ENCODE results near the gene OSBPL10. TPM values are rescaled to one million over a fixed set of nuclear protein-coding genes. Genes with fewer than 3 reads are reported as not detected.

The OSBPL10 gene
- total and polyA plus RNA-seq, 2 donors (not counting 1 experiment from before 2014, with no cell fraction given), result 88.5 to 310 TPM

- Histone ChIP-seq H3K4me3 (ENCODE audit: control extremely low read depth in 1 of 5, extremely low read depth in 1 of 5, insufficient read depth in 1 of 5, low read depth in 2 of 5, low read length in 4 of 5) (no peak overlapping the region), H3K9ac (ENCODE audit: low read length) (no peak overlapping the region), H3K79me2 (ENCODE audit: control insufficient read depth, insufficient read depth, low read length) (no peaks in the 10 kb centered on the region), H3K36me3 (replicated peaks in 1 of 2; ENCODE audit: control extremely low read depth in 1 of 2, control insufficient read depth in 1 of 2, extremely low read depth in 1 of 2, insufficient read depth in 2 of 2, low read length in 1 of 2) (peaks cover 6 to 94% of the 10 kb centered on the region in 2 experiments), H4K20me1 (ENCODE audit: control insufficient read depth, insufficient read depth, low read length, poor library complexity, severe bottlenecking) (peaks cover 22% of the 10 kb centered on the region), H3K9me3 (ENCODE audit: control extremely low read depth in 1 of 3, control insufficient read depth in 2 of 3, insufficient read depth in 1 of 3, low read length in 2 of 3) (peaks cover 0 to 3% (median 0%) of the 10 kb centered on the region in 3 donors), H2AFZ (ENCODE audit: insufficient read depth, low read depth, low read length, poor library complexity, severe bottlenecking) (no peak overlapping the region), H3K27ac (ENCODE audit: low read length in 2 of 2) (no peak overlapping the region), H3K27me3 (replicated peaks in 1 of 4; ENCODE audit: control extremely low read depth in 1 of 4, control insufficient read depth in 3 of 4, insufficient read depth in 4 of 4, low read length in 3 of 4) (no peaks in the 10 kb centered on the region), H3K4me1 (ENCODE audit: control insufficient read depth in 2 of 2, insufficient read depth in 2 of 2, low read length in 2 of 2) (no peaks in the 10 kb centered on the region), H3K4me2 (replicated peaks; ENCODE audit: low read depth, low read length, poor library complexity, severe bottlenecking) (no peak overlapping the region)
- H3K4me3 Mint-ChIP-seq, result no peak overlapping the region
- no peak for DNase-seq
- CTCF ChIA-PET, result no interaction called here
- H3K27ac Mint-ChIP-seq, result peak overlapping the region; percentile 27
- WGBS (ENCODE audit: insufficient coverage), result no CpG with 5 or more reads among the region's 1 CpG
- H3K4me1 Mint-ChIP-seq, result no peaks in the 10 kb centered on the region
- ATAC-seq (ENCODE audit: low read depth), result no peak
- POLR2A ChIA-PET, result interaction anchor here (0.6 kb wide), 1 partner anchor 1741 kb away, joined by 4 read pairs; no protein-coding TSS in a partner anchor
- TF ChIP-seq EZH2 (IDR thresholded peaks at IDR 0.05; ENCODE audit: borderline replicate concordance, insufficient read depth, low read depth, low read length, poor library complexity, severe bottlenecking) (no peak), CTCF (IDR thresholded peaks at IDR 0.05) (no peak)
- intact Hi-C loops (cut with micrococcal nuclease), result no loop called here
- H3K27me3 Mint-ChIP-seq, result no peaks in the 10 kb centered on the region
- no peaks in the 10 kb centered on the region for H3K9me3 Mint-ChIP-seq (ENCODE audit: insufficient read depth)
Measured at GRCh38 chr3:31670136-31670535, 310.9 kb downstream of the OSBPL10 start.

GRCh38 chr3:31668242-31668641 is 312.8 kb downstream of the OSBPL10 start:
- ChIA-PET CTCF (interaction anchor here (1.0 kb wide), 1 partner anchor 734 kb away, joined by 3 read pairs; no protein-coding TSS in a partner anchor), POLR2A (no interaction called here)
- Histone ChIP-seq H3K4me2 (replicated peaks; ENCODE audit: low read depth, low read length, poor library complexity, severe bottlenecking) (no peak overlapping the region), H3K4me1 (ENCODE audit: control insufficient read depth in 2 of 2, insufficient read depth in 2 of 2, low read length in 2 of 2) (no peaks in the 10 kb centered on the region), H3K79me2 (ENCODE audit: control insufficient read depth, insufficient read depth, low read length) (no peaks in the 10 kb centered on the region), H4K20me1 (ENCODE audit: control insufficient read depth, insufficient read depth, low read length, poor library complexity, severe bottlenecking) (peaks cover 18% of the 10 kb centered on the region), H2AFZ (ENCODE audit: insufficient read depth, low read depth, low read length, poor library complexity, severe bottlenecking) (no peak overlapping the region), H3K9ac (ENCODE audit: low read length) (no peak overlapping the region), H3K27me3 (replicated peaks in 1 of 4; ENCODE audit: control extremely low read depth in 1 of 4, control insufficient read depth in 3 of 4, insufficient read depth in 4 of 4, low read length in 3 of 4) (no peaks in the 10 kb centered on the region), H3K27ac (ENCODE audit: low read length in 2 of 2) (no peak overlapping the region), H3K9me3 (ENCODE audit: control extremely low read depth in 1 of 3, control insufficient read depth in 2 of 3, insufficient read depth in 1 of 3, low read length in 2 of 3) (peaks cover 0 to 3% (median 0%) of the 10 kb centered on the region in 3 donors), H3K4me3 (ENCODE audit: control extremely low read depth in 1 of 5, extremely low read depth in 1 of 5, insufficient read depth in 1 of 5, low read depth in 2 of 5, low read length in 4 of 5) (no peak overlapping the region), H3K36me3 (replicated peaks in 1 of 2; ENCODE audit: control extremely low read depth in 1 of 2, control insufficient read depth in 1 of 2, extremely low read depth in 1 of 2, insufficient read depth in 2 of 2, low read length in 1 of 2) (peaks cover 9 to 95% of the 10 kb centered on the region in 2 experiments)
- no peaks in the 10 kb centered on the region for H3K4me1 Mint-ChIP-seq
- no peak overlapping the region for H3K4me3 Mint-ChIP-seq
- no peak for TF ChIP-seq EZH2 (IDR thresholded peaks at IDR 0.05; ENCODE audit: borderline replicate concordance, insufficient read depth, low read depth, low read length, poor library complexity, severe bottlenecking)
- TF ChIP-seq CTCF (IDR thresholded peaks at IDR 0.05), result no peak
- H3K27me3 Mint-ChIP-seq, result no peaks in the 10 kb centered on the region
- WGBS (ENCODE audit: insufficient coverage), result 100% methylated on average over 3 of the region's 4 CpGs
- no peak for DNase-seq
- no peaks in the 10 kb centered on the region for H3K9me3 Mint-ChIP-seq (ENCODE audit: insufficient read depth)
- intact Hi-C loops (cut with micrococcal nuclease), result no loop called here
- ATAC-seq (ENCODE audit: low read depth), result no peak
- no peak overlapping the region for H3K27ac Mint-ChIP-seq

All from B cell (primary cell).